H1 (cell line): ENCODE data around the gene FANCD2OS.
"Not testable (repeated sequence)": the region's sequence is repeated elsewhere in the genome, so short reads cannot be mapped to it uniquely, and the experiment has no call there.

Source experiments
- BRCA1 ChIP-seq: IDR thresholded peaks from 2 replicates; pipeline ENCODE4 v1.6.1; 2012; ENCODE audit warnings: low read depth, low read length, improper control_type of control experiment
- CBX5 ChIP-seq: fragments of 300-800, 300-1000 bp; sonication (generic); IDR thresholded peaks from 2 replicates; pipeline ENCODE4 v1.7.1; 2016; ENCODE audit warnings: antibody characterized with exemption, low read length, low read depth
- CHD1 ChIP-seq: IDR thresholded peaks from 2 replicates; pipeline ENCODE4 v1.6.1; 2012; ENCODE audit warnings: low read depth, low read length, improper control_type of control experiment
- CTCF ChIP-seq, 3 experiments: IDR thresholded peaks; 1 replicate in 2 of 3; 2 replicates in 1 of 3; pipeline versions ENCODE4 v1.5.1 to v1.6.1; 2011; ENCODE audit warnings: low read length in 3 of 3, mild to moderate bottlenecking in 3 of 3, inconsistent platforms in 2 of 3, low read depth in 1 of 3, moderate library complexity in 1 of 3; ENCODE audit not compliant: insufficient read depth in 1 of 3; ENCODE audit errors: control extremely low read depth in 1 of 3
- JUN ChIP-seq: IDR thresholded peaks from 2 replicates; pipeline ENCODE4 v1.6.1; 2011; ENCODE audit warnings: low read depth, mild to moderate bottlenecking, improper control_type of control experiment, low read length
- MAFK ChIP-seq: IDR thresholded peaks from 2 replicates; pipeline ENCODE4 v1.6.1; 2012; ENCODE audit warnings: low read depth, mild to moderate bottlenecking, improper control_type of control experiment, low read length
- POLR2A ChIP-seq, 2 experiments: IDR thresholded peaks; 1 replicate in 1 of 2; 2 replicates in 1 of 2; pipeline ENCODE4 v1.6.1; 2011; ENCODE audit warnings: low read depth in 2 of 2, low read length in 2 of 2, mild to moderate bottlenecking in 2 of 2; ENCODE audit errors: control extremely low read depth in 1 of 2
- SP1 ChIP-seq: IDR thresholded peaks from 2 replicates; pipeline ENCODE4 v1.6.1; 2011; ENCODE audit warnings: low read depth, low read length
- TAF1 ChIP-seq: IDR thresholded peaks from 2 replicates; pipeline ENCODE4 v1.6.1; 2011; ENCODE audit warnings: mild to moderate bottlenecking, low read depth, low read length
- YY1 ChIP-seq: IDR thresholded peaks from 2 replicates; pipeline ENCODE4 v1.6.1; 2011; ENCODE audit warnings: low read depth, mild to moderate bottlenecking, low read length

GRCh38 chr3:10090774-10091173 is 17.3 kb downstream of the FANCD2OS start:
- TF ChIP-seq CHD1; POLR2A (IDR thresholded peaks at IDR 0.05; ENCODE audit: control extremely low read depth in 1 of 2, low read depth in 2 of 2, low read length in 2 of 2); CTCF (IDR thresholded peaks at IDR 0.05; ENCODE audit: control extremely low read depth in 1 of 3, insufficient read depth in 1 of 3, low read depth in 1 of 3, low read length in 3 of 3); TAF1; JUN; SP1; MAFK; CBX5; YY1; BRCA1: not testable (repeated sequence)
